GM12892 (cell line): ENCODE results near the gene PRSS27.
A peak's percentile ranks its signal among the peaks of the same experiment; 100 is the strongest.

Experiments
- POLR2A ChIP-seq: IDR thresholded peaks from 2 replicates; pipeline ENCODE4 v1.6.1; 2011; ENCODE audit warnings: low read depth, low read length, control low read depth
- POLR2AphosphoS5 ChIP-seq: IDR thresholded peaks from 2 replicates; pipeline ENCODE4 v1.6.1; 2011; ENCODE audit warnings: low read depth, low read length, control low read depth
- TAF1 ChIP-seq: IDR thresholded peaks from 2 replicates; pipeline ENCODE4 v1.6.1; 2011; ENCODE audit warnings: low read depth, mild to moderate bottlenecking, control low read depth, low read length, borderline replicate concordance

- TF ChIP-seq POLR2AphosphoS5, result no peak
- 0 out of 2 replicates have a peak, but pooled peaks have one; percentile 3 for TF ChIP-seq POLR2A
- TF ChIP-seq TAF1, result no peak
Measured at GRCh38 chr16:2755158-2755557, 35.1 kb upstream of the PRSS27 start.
